Upper lobe of right lung (tissue), 1 donor: ENCODE data around the gene TPI1. TPM values are rescaled to one million over a fixed set of nuclear protein-coding genes. Genes with fewer than 3 reads are reported as not detected.

Source experiments
- ATAC-seq: fragments of 200-7000 bp; cut with Tn5 transposase; one replicate; pipeline ENCODE4 v1.9.1; 2020; ENCODE audit warnings: mild to moderate bottlenecking, moderate library complexity
- DNase-seq: peaks from one replicate; pipeline ENCODE4 v3.0.0-alpha.2; 2020
- H3K27ac ChIP-seq: fragments of 200-600 bp; one replicate; pipeline ENCODE4 v1.8.0; 2022
- H3K27me3 ChIP-seq: fragments of 200-600 bp; one replicate; pipeline ENCODE4 v1.8.0; 2022; ENCODE audit warnings: mild to moderate bottlenecking
- H3K36me3 ChIP-seq: fragments of 200-600 bp; one replicate; pipeline ENCODE4 v1.8.0; 2022
- H3K4me1 ChIP-seq: fragments of 200-600 bp; one replicate; pipeline ENCODE4 v1.8.0; 2022
- H3K4me3 ChIP-seq: fragments of 200-600 bp; one replicate; pipeline ENCODE4 v1.8.0; 2022; ENCODE audit warnings: mild to moderate bottlenecking
- H3K9me3 ChIP-seq: fragments of 200-600 bp; one replicate; pipeline ENCODE4 v1.8.0; 2022
- CTCF ChIP-seq: fragments of 200-600 bp; IDR thresholded peaks from one replicate; pipeline ENCODE4 v1.8.0; 2022; ENCODE audit warnings: antibody characterized with exemption
- intact Hi-C: fragments of 100-400 bp; cut with DNase I; formaldehyde crosslinking; loops from one replicate; pipeline ENCODE4 v1.11.0; 2022
- total RNA-seq: library from RNA; stranded (reverse); fragmentation: NEBNext Ultra II Directional; extraction: Animal tissue kit (Norgen Biotek cat#: 25700); gene quantifications from one replicate; pipeline ENCODE4 v1.2.1, GENCODE V29; 2021
- donor health status: DM: no; HTN: yes; CAD: no; lungs with severe emphysema.

The TPI1 gene
- total RNA-seq, 1 donor from 2014 or later = 280 TPM

GRCh38 chr12:6851153-6851920 lies 16.0 kb upstream of the TPI1 start, which contains the start of gene CDCA3:
Gene CDCA3 (minus strand): TSS chr12:6851286. CDS start chr12:6850952, 334 bp downstream.
- peaks cover 9% of the 10 kb centered on the region for H3K4me1 ChIP-seq
- H3K4me3 ChIP-seq = peak within 1 kb of the TSS; percentile 85
- H3K27ac ChIP-seq = peak within 1 kb of the TSS; percentile 96
- intact Hi-C loops = no loop called here
- no peaks in the 10 kb centered on the region for H3K27me3 ChIP-seq
- H3K36me3 ChIP-seq = peaks cover 16% of the 10 kb centered on the region
- TF ChIP-seq CTCF = no peak
- DNase-seq (peak; percentile 94), ATAC-seq (peak; percentile 79)
- no peaks in the 10 kb centered on the region for H3K9me3 ChIP-seq

GRCh38 chr12:6851921-6852650 lies 15.2 kb upstream of the TPI1 start, which contains the start of gene USP5:
Gene USP5 (plus strand): TSS chr12:6852150. CDS start chr12:6852180, 30 bp downstream.
- intact Hi-C loops = no loop called here
- Histone ChIP-seq H3K27ac (peak within 1 kb of the TSS; percentile 96), H3K4me3 (peak within 1 kb of the TSS; percentile 85), H3K27me3 (no peaks in the 10 kb centered on the region), H3K4me1 (peaks cover 9% of the 10 kb centered on the region), H3K36me3 (peaks cover 24% of the 10 kb centered on the region), H3K9me3 (no peaks in the 10 kb centered on the region)
- ATAC-seq = peak; percentile 93
- peak; percentile 100 for DNase-seq
- no peak for TF ChIP-seq CTCF

GRCh38 chr12:6852651-6853354 lies 14.5 kb upstream of the TPI1 start:
- peaks cover 31% of the 10 kb centered on the region for H3K36me3 ChIP-seq
- no peak for TF ChIP-seq CTCF
- intact Hi-C loops = no loop called here
- H3K4me1 ChIP-seq = peaks cover 9% of the 10 kb centered on the region
- H3K27me3 ChIP-seq = no peaks in the 10 kb centered on the region
- no peaks in the 10 kb centered on the region for H3K9me3 ChIP-seq
- no peak for DNase-seq
- peak overlapping the region; percentile 85 for H3K4me3 ChIP-seq
- peak overlapping the region; percentile 66 for H3K27ac ChIP-seq
- no peak for ATAC-seq

- Histone ChIP-seq H3K4me1 (peaks cover 9% of the 10 kb centered on the region), H3K27me3 (no peaks in the 10 kb centered on the region), H3K36me3 (peaks cover 39% of the 10 kb centered on the region), H3K27ac (no peak overlapping the region), H3K4me3 (no peak overlapping the region), H3K9me3 (no peaks in the 10 kb centered on the region)
- ATAC-seq (no peak), DNase-seq (no peak)
- no peak for TF ChIP-seq CTCF
- intact Hi-C loops = no loop called here
Measured at GRCh38 chr12:6853626-6854025, 13.7 kb upstream of the TPI1 start.

- H3K27ac ChIP-seq = no peak overlapping the region
- no peak overlapping the region for H3K4me3 ChIP-seq
- peaks cover 43% of the 10 kb centered on the region for H3K36me3 ChIP-seq
- peaks cover 9% of the 10 kb centered on the region for H3K4me1 ChIP-seq
- no peak for DNase-seq
- intact Hi-C loops = no loop called here
- no peak for TF ChIP-seq CTCF
- no peak for ATAC-seq
- H3K9me3 ChIP-seq = no peaks in the 10 kb centered on the region
- no peaks in the 10 kb centered on the region for H3K27me3 ChIP-seq
Measured at GRCh38 chr12:6854036-6854435, 13.3 kb upstream of the TPI1 start.
